GM18873 (cell line): Measurements from ENCODE around the gene CYB561.
"Not testable (repeated sequence)": the region's sequence is repeated elsewhere in the genome, so short reads cannot be mapped to it uniquely, and the experiment has no call there.

Source experiments
- ATAC-seq: cut with Tn5 transposase; IDR thresholded peaks from one replicate; pipeline ENCODE4 v1.9.1; 2021; ENCODE audit warnings: mild to moderate bottlenecking, moderate library complexity, moderate number of reproducible peaks; ENCODE audit not compliant: unreplicated experiment, low FRiP score

CYB561 gene

GRCh38 chr17:63479495-63480184, 33.5 kb upstream of the CYB561 start:
- no peak for ATAC-seq

- no peak for ATAC-seq
Observed at GRCh38 chr17:63478814-63479494, 32.8 kb upstream of the CYB561 start.

GRCh38 chr17:63477480-63478440, 31.7 kb upstream of the CYB561 start:
- no peak for ATAC-seq

- ATAC-seq, result no peak
Observed at GRCh38 chr17:63476854-63477479, 30.9 kb upstream of the CYB561 start, which contains the start of gene ACE. TSS of gene ACE (plus strand) at chr17:63477061. CDS start at chr17:63477095, 34 bp downstream.

- ATAC-seq, result no peak
Observed at GRCh38 chr17:63476459-63476853, 30.4 kb upstream of the CYB561 start.

GRCh38 chr17:63475491-63476412, 29.6 kb upstream of the CYB561 start:
- ATAC-seq, result no peak

GRCh38 chr17:63474586-63475460, 28.7 kb upstream of the CYB561 start:
- ATAC-seq, result no peak

GRCh38 chr17:63474174-63474573, 28.1 kb upstream of the CYB561 start:
- no peak for ATAC-seq

GRCh38 chr17:63468099-63468498, 22.0 kb upstream of the CYB561 start:
- ATAC-seq, result not testable (repeated sequence)

GRCh38 chr17:63464691-63465236, 18.7 kb upstream of the CYB561 start:
- no peak for ATAC-seq

- no peak for ATAC-seq
Observed at GRCh38 chr17:63463771-63464170, 17.7 kb upstream of the CYB561 start.

GRCh38 chr17:63460018-63460417, 13.9 kb upstream of the CYB561 start:
- no peak for ATAC-seq

GRCh38 chr17:63458478-63458877, 12.4 kb upstream of the CYB561 start:
- ATAC-seq, result no peak

GRCh38 chr17:63455417-63455816, 9.3 kb upstream of the CYB561 start:
- ATAC-seq, result no peak

GRCh38 chr17:63454915-63455314, 8.8 kb upstream of the CYB561 start:
- no peak for ATAC-seq

GRCh38 chr17:63454357-63454756, 8.3 kb upstream of the CYB561 start:
- ATAC-seq, result not testable (repeated sequence)

- ATAC-seq, result no peak
Observed at GRCh38 chr17:63452962-63453551, 7.0 kb upstream of the CYB561 start.
